ENCODE results near the gene SLCO1B1.
"Not testable (repeated sequence)": the region's sequence is repeated elsewhere in the genome, so short reads cannot be mapped to it uniquely, and the experiment has no call there.

The SLCO1B1 gene, protein sequence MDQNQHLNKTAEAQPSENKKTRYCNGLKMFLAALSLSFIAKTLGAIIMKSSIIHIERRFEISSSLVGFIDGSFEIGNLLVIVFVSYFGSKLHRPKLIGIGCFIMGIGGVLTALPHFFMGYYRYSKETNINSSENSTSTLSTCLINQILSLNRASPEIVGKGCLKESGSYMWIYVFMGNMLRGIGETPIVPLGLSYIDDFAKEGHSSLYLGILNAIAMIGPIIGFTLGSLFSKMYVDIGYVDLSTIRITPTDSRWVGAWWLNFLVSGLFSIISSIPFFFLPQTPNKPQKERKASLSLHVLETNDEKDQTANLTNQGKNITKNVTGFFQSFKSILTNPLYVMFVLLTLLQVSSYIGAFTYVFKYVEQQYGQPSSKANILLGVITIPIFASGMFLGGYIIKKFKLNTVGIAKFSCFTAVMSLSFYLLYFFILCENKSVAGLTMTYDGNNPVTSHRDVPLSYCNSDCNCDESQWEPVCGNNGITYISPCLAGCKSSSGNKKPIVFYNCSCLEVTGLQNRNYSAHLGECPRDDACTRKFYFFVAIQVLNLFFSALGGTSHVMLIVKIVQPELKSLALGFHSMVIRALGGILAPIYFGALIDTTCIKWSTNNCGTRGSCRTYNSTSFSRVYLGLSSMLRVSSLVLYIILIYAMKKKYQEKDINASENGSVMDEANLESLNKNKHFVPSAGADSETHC

GRCh38 chr12:21130998-21131397 lies at the start of gene SLCO1B1:
Gene SLCO1B1, plus strand, starts transcription at chr12:21131194. Its CDS starts 10,381 bp downstream, at chr12:21141575.
- DNase-seq (ENCODE audit: low spot score), result no peak
- no peak for FAIRE-seq

GRCh38 chr12:21084753-21085152 lies 46.2 kb upstream of the SLCO1B1 start:
- DNase-seq (ENCODE audit: low spot score); FAIRE-seq: not testable (repeated sequence)

GRCh38 chr12:21111732-21112131 lies 19.3 kb upstream of the SLCO1B1 start:
- DNase-seq (ENCODE audit: low spot score) (no peak), FAIRE-seq (no peak)

DNA sequence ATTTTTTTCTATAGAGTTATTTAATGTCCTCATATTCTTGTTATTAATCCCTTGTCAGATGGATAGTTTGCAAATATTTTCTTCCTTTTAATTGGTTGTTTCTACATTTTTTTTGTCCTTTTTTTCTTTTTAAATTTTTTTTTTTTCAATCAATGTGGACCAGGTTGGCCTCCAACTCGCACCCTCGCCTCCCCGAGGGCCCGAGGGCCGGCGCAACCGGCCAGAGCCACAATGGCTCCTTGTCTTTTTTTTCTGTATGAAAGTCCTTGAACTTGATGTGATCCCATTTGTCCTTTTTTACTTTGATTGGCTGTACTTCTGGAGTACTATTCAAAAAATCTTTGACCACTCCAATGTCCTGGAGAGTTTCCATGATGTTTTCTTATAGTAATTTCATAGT lies 17.7 kb upstream of the SLCO1B1 start:
- FAIRE-seq (no peak), DNase-seq (ENCODE audit: low spot score) (no peak)

- FAIRE-seq, result no peak
Measured at GRCh38 chr12:21117995-21118394, 13.0 kb upstream of the SLCO1B1 start.

DNA sequence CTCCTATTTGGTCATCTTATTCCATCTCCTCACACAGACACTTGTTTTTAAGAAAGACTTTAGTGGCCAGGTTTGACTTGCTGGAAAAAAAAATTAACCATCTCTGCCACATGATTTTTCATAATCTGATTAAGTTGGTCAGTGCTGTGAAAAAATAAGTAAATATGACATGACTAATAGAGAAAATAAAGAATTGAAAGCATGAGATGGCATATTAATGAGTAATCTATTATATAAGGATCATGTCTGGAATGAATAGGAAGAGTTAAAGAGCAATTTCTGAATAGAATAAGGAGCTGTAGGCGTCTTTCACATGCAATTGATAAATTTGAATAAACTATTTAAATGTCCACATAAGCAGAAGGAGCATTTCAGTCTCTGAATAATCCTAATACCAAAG lies 12.2 kb upstream of the SLCO1B1 start:
- FAIRE-seq (no peak), DNase-seq (ENCODE audit: low spot score) (no peak)

More at GRCh38 chr12:21117995-21118394, 13.0 kb upstream of the SLCO1B1 start:
- DNase-seq (ENCODE audit: low spot score), result no peak

DNA sequence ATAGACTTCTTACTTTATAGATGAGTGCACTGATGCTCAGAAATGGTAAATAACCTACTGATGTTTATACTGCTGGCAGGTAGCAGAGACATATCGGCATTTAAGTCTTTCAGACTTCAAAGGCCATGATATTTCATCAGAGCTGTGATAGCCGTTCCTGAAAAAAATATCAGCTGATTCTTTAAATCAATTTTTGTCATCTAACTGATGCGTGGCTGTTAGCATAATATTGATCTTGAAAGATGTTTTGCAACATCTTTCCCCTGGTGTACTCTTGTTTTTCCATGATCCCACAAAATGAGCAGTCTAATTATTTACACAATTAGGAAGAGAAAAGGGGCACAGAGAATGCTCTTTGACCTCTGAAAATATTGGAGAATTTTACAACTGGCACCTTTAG lies 1.6 kb upstream of the SLCO1B1 start:
- DNase-seq (ENCODE audit: low spot score), result no peak
- no peak for FAIRE-seq

- no peak for DNase-seq (ENCODE audit: low spot score)
- no peak for FAIRE-seq
Measured at GRCh38 chr12:21129906-21130305, 1.1 kb upstream of the SLCO1B1 start.

GRCh38 chr12:21137318-21137999 lies 6.5 kb downstream of the SLCO1B1 start:
- not testable (repeated sequence) for FAIRE-seq; DNase-seq (ENCODE audit: low spot score)

DNA sequence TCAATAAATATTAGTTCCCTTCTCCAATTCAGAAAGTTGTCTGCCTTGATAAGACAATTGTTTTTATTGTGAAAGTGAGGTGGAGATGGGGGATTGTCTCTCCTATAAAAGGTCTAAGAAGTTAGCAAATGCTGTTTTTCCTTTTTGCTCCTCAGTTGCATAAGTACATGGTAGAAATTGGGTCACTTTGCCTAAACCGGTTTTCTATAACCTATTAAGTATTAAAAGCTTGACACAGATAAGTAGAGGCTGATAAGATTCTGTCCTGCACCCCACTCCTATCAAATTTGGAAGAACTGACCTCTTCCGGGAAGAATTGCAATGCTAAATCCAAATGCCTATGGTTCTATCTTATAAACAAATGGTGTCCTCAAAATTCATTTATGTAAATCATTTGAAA lies 7.0 kb downstream of the SLCO1B1 start:
- DNase-seq (ENCODE audit: low spot score), result no peak
- FAIRE-seq, result no peak

DNA sequence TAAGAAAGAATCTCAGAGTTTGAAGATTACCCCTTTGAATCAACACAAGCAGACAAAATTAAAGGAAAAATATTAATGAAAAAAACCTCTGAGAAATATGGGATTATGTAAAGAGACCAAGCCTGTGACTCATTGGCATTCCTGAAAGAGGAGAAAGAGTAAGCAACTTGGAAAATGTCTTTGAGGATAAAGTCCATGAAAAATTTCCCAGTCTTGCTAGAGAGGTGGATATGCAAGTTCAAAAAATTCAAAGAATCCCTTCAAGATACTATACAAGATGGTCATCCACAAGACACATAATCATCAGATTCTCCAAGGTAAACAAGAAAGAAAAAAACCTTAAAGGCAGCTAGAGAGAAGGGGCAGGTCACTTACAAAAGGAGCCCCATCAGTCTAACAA lies 13.3 kb downstream of the SLCO1B1 start:
- FAIRE-seq (no peak), DNase-seq (ENCODE audit: low spot score) (no peak)

GRCh38 chr12:21149861-21150260 lies 18.9 kb downstream of the SLCO1B1 start:
- DNase-seq (ENCODE audit: low spot score); FAIRE-seq: not testable (repeated sequence)

DNA sequence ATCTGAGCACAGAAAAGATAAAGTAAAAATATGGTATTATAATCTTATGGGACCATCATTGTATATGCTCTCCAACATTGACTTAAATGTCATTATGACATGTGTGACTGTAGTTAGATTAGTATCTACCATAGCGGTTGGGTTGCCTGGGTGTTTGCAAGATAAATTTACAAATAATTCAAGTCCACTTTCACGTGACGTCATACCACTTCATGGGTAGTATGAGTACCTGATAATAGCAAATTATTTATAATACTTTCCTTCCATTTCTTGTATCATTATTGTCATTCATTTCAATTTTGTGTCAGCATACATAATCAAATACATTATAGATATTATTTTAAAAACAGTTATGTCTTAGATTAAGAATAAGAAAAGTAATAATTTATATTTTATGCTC lies 20.2 kb downstream of the SLCO1B1 start:
- FAIRE-seq, result no peak
- no peak for DNase-seq (ENCODE audit: low spot score)

DNA sequence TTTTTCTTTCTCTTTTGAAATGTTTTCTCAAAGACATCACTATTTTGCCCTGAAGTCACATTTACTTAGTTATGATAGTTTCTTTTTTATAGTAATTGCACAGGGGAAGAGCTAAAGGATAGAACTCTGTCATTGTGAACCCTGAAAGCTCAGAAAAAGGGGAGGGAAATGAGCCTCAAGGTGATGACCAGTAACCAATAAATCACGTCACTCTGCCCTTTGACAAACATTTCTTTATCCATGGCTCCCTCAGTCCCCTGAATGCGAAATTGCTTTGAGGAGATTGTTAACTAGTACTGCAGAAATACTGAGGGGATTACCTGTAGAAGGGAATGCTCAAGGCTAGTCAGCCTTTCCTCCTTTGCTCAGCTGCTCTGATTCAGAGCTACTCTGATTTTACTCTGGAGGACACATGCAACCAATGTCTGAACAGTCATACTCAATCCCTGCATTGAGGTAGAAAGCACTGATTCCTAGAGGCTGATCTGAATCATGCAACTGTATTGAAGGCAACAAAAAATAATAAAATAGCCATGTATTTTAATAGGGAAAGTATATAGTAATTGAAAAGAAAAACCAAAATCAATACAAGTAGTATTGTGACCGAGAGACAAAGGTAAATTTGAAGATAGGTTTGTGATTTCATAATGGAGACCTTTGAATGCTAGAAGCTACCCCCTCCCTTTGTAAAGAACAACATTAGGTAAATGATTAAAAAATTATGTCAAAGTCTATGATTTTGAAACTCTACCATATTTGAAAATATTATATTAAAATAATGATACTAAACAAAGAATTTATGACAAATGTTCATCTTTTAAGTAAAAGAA lies 24.7 kb downstream of the SLCO1B1 start:
- DNase-seq (ENCODE audit: low spot score) (no peak), FAIRE-seq (no peak)

DNA sequence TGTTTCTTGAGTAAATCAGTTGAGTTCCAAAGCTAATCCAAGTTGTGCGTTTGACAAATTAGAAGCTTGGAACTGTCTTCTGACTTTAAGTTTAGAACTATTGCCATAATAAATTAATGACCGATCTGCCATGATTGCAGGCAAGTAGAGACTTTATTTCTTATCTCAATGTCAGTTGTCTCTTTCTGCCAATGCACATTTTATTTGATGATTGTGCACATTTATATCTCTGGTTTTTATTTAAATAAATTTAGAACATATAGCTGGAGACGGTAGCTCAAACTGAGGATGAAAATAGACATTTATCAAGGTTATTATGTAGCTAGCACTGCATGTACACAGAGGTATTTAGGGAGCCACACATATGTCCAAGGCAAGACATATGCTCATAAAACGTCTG lies 34.1 kb downstream of the SLCO1B1 start:
- FAIRE-seq, result no peak
- DNase-seq (ENCODE audit: low spot score), result no peak

- DNase-seq (ENCODE audit: low spot score) (peak; percentile 21), FAIRE-seq (no peak)
Measured at GRCh38 chr12:21169878-21170472, 39.0 kb downstream of the SLCO1B1 start.

DNA sequence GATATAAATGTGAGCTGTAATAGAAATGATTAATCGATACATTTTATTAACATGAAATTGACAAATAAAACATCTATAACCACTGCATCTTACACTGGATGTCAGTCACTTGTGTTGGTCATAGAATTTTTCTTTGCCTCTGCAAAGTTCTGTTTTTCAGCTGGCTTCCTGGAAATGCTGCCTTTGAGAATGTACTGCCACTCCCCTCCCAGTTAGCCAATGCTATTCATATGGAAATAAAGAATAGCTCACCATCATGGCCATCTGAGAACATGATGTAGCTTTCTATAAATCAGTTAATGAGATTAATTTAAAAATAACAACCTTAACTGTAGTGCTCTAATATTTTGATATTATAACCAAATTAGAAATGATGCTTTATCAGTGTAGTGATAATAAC lies 41.1 kb downstream of the SLCO1B1 start:
- DNase-seq (ENCODE audit: low spot score), result no peak
- FAIRE-seq, result no peak

DNA sequence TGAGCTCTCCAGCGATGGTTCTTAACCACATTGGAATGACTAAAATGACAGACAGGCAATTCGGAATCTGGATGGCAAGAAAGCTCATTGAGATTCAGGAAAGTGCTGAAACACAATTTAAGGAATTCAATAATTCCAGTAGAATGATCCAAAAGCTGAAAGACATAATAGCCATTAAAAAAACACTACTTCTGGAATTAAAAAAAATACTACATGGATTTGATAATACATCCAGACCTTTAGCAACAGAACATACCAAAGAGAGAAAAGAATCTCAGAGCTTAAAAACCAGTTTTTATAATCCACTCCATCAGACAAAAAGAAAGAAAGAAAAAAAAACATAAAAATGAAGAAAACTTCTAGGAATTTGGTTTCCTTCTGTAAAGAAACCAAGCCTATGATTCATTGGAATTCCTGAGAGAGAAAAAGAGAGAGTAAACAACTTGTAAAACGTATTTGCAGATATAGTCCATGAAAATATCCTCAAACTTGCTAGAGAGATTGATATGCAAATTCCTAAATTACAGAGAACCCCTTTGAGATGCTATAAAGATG lies 52.8 kb downstream of the SLCO1B1 start:
- no peak for DNase-seq (ENCODE audit: low spot score)
- FAIRE-seq, result no peak

GRCh38 chr12:21190016-21190415 lies 59.0 kb downstream of the SLCO1B1 start:
- FAIRE-seq, result no peak
- DNase-seq (ENCODE audit: low spot score), result no peak

DNA sequence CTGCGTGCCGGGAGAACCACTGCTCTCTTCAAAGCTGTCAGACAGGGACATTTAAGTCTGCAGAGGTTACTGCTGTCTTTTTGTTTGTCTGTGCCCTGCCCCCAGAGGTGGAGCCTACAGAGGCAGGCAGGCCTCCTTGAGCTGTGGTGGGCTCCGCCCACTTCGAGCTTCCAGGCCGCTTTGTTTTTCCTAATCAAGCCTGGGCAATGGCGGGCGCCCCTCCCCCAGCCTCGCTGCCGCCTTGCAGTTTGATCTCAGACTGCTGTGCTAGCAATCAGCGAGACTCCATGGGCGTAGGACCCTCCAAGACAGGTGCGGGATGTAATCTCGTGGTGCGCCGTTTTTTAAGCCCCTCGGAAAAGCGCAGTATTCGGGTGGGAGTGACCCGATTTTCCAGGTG lies 83.4 kb downstream of the SLCO1B1 start:
- DNase-seq (ENCODE audit: low spot score), result not testable (repeated sequence)

More for the DNA sequence above, 83.4 kb downstream of the SLCO1B1 start:
- FAIRE-seq, result not testable (repeated sequence)
